Keratinocyte (primary cell): ENCODE measurements around the gene MIGA2.

Experiments used
- CTCF ChIP-seq, 3 experiments: IDR thresholded peaks in 1 of 3; conservative IDR thresholded peaks in 1 of 3; optimal IDR thresholded peaks in 1 of 3; 2 replicates in 2 of 3; 3 replicates in 1 of 3; pipeline versions ENCODE3 to v1.5.1; 2011; ENCODE audit warnings: low read length in 3 of 3, mild to moderate bottlenecking in 3 of 3, moderate library complexity in 2 of 3, control low read depth in 1 of 3, inconsistent platforms in 1 of 3; ENCODE audit not compliant: insufficient read depth in 2 of 3; ENCODE audit errors: extremely low read depth in 1 of 3
- EZH2 ChIP-seq: IDR thresholded peaks from one replicate; pipeline ENCODE4 v1.6.1; 2012; ENCODE audit warnings: inconsistent platforms, mild to moderate bottlenecking, low read length, moderate library complexity

- TF ChIP-seq CTCF (optimal IDR thresholded peaks at IDR 0.05 in 1 of 3, IDR thresholded peaks at IDR 0.05 in 1 of 3, conservative IDR thresholded peaks at IDR 0.05 in 1 of 3; ENCODE audit: extremely low read depth in 1 of 3, insufficient read depth in 2 of 3, low read length in 3 of 3) = no peak
- TF ChIP-seq EZH2 = no peak
These were observed 21.8 kb upstream of the MIGA2 start for GRCh38 chr9:129014608-129015007.
